ENCODE results near the gene PACS1. TPM values are rescaled to one million over a fixed set of nuclear protein-coding genes. Genes with fewer than 3 reads are reported as not detected.
A peak's percentile ranks its signal among the peaks of the same experiment; 100 is the strongest.
"Not testable (repeated sequence)": the region's sequence is repeated elsewhere in the genome, so short reads cannot be mapped to it uniquely, and the experiment has no call there.

PACS1 gene
- total and polyA plus RNA-seq, 2 donors (not counting 1 experiment from before 2014, with no cell fraction given): 25.9 to 28.5 TPM

DNA sequence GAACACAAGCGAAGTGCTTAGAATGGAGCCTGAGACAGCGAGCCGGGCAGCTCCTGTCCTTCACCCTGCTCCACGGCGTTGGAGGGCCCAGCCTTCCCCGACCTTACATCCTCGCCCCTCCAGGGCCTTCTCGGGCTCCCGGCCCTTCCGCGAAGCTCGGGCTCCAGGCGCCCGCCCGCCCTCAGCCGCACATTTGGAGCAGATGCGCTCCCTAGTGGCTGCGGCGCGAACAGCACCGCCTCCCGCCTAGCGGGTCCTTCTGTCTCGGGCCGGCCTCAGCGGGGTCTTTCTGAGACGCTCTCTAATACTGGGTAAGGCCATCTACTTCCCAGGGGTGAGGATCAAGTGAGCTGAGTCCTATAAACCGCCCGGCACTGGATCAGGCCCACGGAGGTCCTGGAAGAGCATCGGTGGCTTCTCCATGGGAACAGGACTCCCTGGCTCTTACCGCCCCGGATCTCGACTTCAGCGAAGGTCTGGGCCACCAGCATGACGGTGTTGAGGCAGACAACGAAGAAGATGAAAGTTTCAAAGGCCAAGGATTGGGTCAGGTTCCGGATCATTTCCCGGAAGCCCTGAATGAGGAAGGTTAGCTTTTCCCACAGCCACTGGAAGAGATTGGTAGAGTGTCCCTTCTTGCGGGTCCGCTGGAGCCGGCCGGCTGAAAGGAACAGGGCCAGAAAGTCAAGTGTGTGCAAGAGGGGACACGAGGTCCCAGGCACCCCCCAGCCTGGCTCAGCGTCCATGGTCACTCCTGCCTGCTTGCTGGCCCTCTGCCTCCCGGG, 47.5 kb upstream of the PACS1 start:
- H3K79me2 ChIP-seq (ENCODE audit: control insufficient read depth, insufficient read depth, low read length): no peaks in the 10 kb centered on the region
- peaks cover 5% of the 10 kb centered on the region for H3K4me1 ChIP-seq (ENCODE audit: control insufficient read depth, extremely low read depth, insufficient read depth, low read length)
- peak overlapping the region; percentile 40 for H3K4me2 ChIP-seq (ENCODE audit: extremely low read depth, insufficient read depth, low read length)
- no peak overlapping the region for H3K4me3 ChIP-seq (replicated peaks in 1 of 4; ENCODE audit: control extremely low read depth in 1 of 4, insufficient read depth in 1 of 4, low read depth in 3 of 4, low read length in 4 of 4)
- no peaks in the 10 kb centered on the region for H3K27me3 ChIP-seq (ENCODE audit: control insufficient read depth, insufficient read depth, low read length)
- no peak overlapping the region for H3K9ac ChIP-seq (ENCODE audit: insufficient read depth, low read length)
- peak; percentile 29 to 52 for DNase-seq (ENCODE audit: low read depth in 2 of 2)
- no peaks in the 10 kb centered on the region for H4K20me1 ChIP-seq (ENCODE audit: control insufficient read depth, extremely low read depth, insufficient read depth, low read length)
- peak overlapping the region; percentile 77 for H2AFZ ChIP-seq (ENCODE audit: low read length)
- H3K36me3 ChIP-seq (ENCODE audit: control insufficient read depth, insufficient read depth, low read length): no peaks in the 10 kb centered on the region
- no peaks in the 10 kb centered on the region for H3K9me3 ChIP-seq (ENCODE audit: control insufficient read depth, insufficient read depth, low read depth, low read length)
- no peak overlapping the region for H3K27ac ChIP-seq (ENCODE audit: insufficient read depth, low read length)
- TF ChIP-seq, protein P1, sequence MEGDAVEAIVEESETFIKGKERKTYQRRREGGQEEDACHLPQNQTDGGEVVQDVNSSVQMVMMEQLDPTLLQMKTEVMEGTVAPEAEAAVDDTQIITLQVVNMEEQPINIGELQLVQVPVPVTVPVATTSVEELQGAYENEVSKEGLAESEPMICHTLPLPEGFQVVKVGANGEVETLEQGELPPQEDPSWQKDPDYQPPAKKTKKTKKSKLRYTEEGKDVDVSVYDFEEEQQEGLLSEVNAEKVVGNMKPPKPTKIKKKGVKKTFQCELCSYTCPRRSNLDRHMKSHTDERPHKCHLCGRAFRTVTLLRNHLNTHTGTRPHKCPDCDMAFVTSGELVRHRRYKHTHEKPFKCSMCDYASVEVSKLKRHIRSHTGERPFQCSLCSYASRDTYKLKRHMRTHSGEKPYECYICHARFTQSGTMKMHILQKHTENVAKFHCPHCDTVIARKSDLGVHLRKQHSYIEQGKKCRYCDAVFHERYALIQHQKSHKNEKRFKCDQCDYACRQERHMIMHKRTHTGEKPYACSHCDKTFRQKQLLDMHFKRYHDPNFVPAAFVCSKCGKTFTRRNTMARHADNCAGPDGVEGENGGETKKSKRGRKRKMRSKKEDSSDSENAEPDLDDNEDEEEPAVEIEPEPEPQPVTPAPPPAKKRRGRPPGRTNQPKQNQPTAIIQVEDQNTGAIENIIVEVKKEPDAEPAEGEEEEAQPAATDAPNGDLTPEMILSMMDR (conservative IDR thresholded peaks at IDR 0.05 in 1 of 2, IDR thresholded peaks at IDR 0.05 in 1 of 2; ENCODE audit: low read depth in 1 of 2, low read length in 2 of 2): peak; percentile 84 to 85
- no peak for TF ChIP-seq EZH2 (IDR thresholded peaks at IDR 0.05; ENCODE audit: low read length, missing control alignments)

- not testable (repeated sequence) for H3K4me1 ChIP-seq (ENCODE audit: control insufficient read depth, extremely low read depth, insufficient read depth, low read length); H3K36me3 ChIP-seq (ENCODE audit: control insufficient read depth, insufficient read depth, low read length); H3K79me2 ChIP-seq (ENCODE audit: control insufficient read depth, insufficient read depth, low read length)
Measured at GRCh38 chr11:66023186-66023440, 47.0 kb upstream of the PACS1 start.

DNA sequence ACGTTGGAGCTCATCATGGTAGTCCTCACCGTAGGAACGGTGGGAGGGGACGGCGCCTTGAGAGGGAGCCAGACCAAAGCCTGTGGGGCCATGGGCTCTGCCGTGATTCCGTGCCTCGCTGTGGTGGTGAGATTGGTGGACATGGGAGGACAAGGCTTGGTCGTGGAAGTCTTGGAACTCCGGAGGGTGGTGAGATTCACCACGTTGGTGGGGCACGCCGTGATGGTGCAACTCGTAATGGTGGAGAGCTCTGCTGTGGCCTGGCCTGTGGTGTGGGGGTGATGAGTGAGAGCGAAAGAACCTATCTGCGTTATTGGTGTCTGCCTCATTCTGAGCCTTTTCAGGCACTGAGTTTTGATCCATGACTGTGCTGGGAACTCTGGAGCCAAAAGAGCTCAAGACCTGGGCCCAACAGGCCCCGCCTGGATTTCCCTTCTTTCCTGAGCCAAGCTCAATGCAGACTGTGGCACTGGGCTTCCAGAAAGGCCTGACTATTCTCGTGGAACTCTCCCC, 44.0 kb upstream of the PACS1 start, which contains the start of gene CATSPER1:
CATSPER1 (minus strand) TSS at position 463 of the 513 bp plus-strand sequence; CDS start at position 363, 100 bp downstream.
- TF ChIP-seq EZH2 (IDR thresholded peaks at IDR 0.05; ENCODE audit: low read length, missing control alignments): no peak
- TF ChIP-seq, protein P1 (conservative IDR thresholded peaks at IDR 0.05 in 1 of 2, IDR thresholded peaks at IDR 0.05 in 1 of 2; ENCODE audit: low read depth in 1 of 2, low read length in 2 of 2): no peak
- H3K9me3 ChIP-seq (ENCODE audit: control insufficient read depth, insufficient read depth, low read depth, low read length): no peaks in the 10 kb centered on the region
- H3K27ac ChIP-seq (ENCODE audit: insufficient read depth, low read length): no peak within 1 kb of the TSS
- no peak within 1 kb of the TSS for H3K4me3 ChIP-seq (replicated peaks in 1 of 4; ENCODE audit: control extremely low read depth in 1 of 4, insufficient read depth in 1 of 4, low read depth in 3 of 4, low read length in 4 of 4)
- H3K4me2 ChIP-seq (ENCODE audit: extremely low read depth, insufficient read depth, low read length): no peak within 1 kb of the TSS
- DNase-seq (ENCODE audit: low read depth in 2 of 2): no peak
- H3K4me1 ChIP-seq (ENCODE audit: control insufficient read depth, extremely low read depth, insufficient read depth, low read length): peaks cover 5% of the 10 kb centered on the region
- H3K36me3 ChIP-seq (ENCODE audit: control insufficient read depth, insufficient read depth, low read length): no peaks in the 10 kb centered on the region
- H3K27me3 ChIP-seq (ENCODE audit: control insufficient read depth, insufficient read depth, low read length): no peaks in the 10 kb centered on the region
- no peak within 1 kb of the TSS for H2AFZ ChIP-seq (ENCODE audit: low read length)
- no peaks in the 10 kb centered on the region for H4K20me1 ChIP-seq (ENCODE audit: control insufficient read depth, extremely low read depth, insufficient read depth, low read length)
- no peak within 1 kb of the TSS for H3K9ac ChIP-seq (ENCODE audit: insufficient read depth, low read length)
- no peaks in the 10 kb centered on the region for H3K79me2 ChIP-seq (ENCODE audit: control insufficient read depth, insufficient read depth, low read length)

More at GRCh38 chr11:66023186-66023440, 47.0 kb upstream of the PACS1 start:
- H3K4me3 ChIP-seq (replicated peaks in 1 of 4; ENCODE audit: control extremely low read depth in 1 of 4, insufficient read depth in 1 of 4, low read depth in 3 of 4, low read length in 4 of 4); H3K9me3 ChIP-seq (ENCODE audit: control insufficient read depth, insufficient read depth, low read depth, low read length); H2AFZ ChIP-seq (ENCODE audit: low read length); H3K9ac ChIP-seq (ENCODE audit: insufficient read depth, low read length); DNase-seq (ENCODE audit: low read depth in 2 of 2); H3K4me2 ChIP-seq (ENCODE audit: extremely low read depth, insufficient read depth, low read length); H3K27me3 ChIP-seq (ENCODE audit: control insufficient read depth, insufficient read depth, low read length); H3K27ac ChIP-seq (ENCODE audit: insufficient read depth, low read length); H4K20me1 ChIP-seq (ENCODE audit: control insufficient read depth, extremely low read depth, insufficient read depth, low read length): not testable (repeated sequence)

All from fibroblast of lung (primary cell).